MM.1S (cell line): ENCODE measurements around the gene XIRP2.

Source experiments
- DNase-seq: peaks from one replicate; pipeline ENCODE4 v3.0.0-alpha.2; 2015
- H2AFZ ChIP-seq: fragments of 300-600 bp; sonication (generic); 2 replicates; pipeline ENCODE4 v1.6.0; 2016; ENCODE audit warnings: antibody characterized with exemption, low read length
- H3F3A ChIP-seq: fragments of 300-600 bp; sonication (generic); 2 replicates; pipeline ENCODE4 v1.6.1; 2016; ENCODE audit warnings: mild to moderate bottlenecking, antibody characterized with exemption, low read length, moderate library complexity, mixed read lengths; ENCODE audit not compliant: insufficient read depth
- H3K27ac ChIP-seq: fragments of 300-600 bp; sonication (generic); 2 replicates; pipeline ENCODE4 v1.5.1; 2016; ENCODE audit warnings: mild to moderate bottlenecking, low read length
- H3K27me3 ChIP-seq: fragments of 300-600 bp; sonication (generic); replicated peaks from 2 replicates; pipeline ENCODE4 v1.6.0; 2016; ENCODE audit warnings: low read length; ENCODE audit not compliant: insufficient read depth
- H3K36me3 ChIP-seq: fragments of 300-600 bp; sonication (generic); replicated peaks from 2 replicates; pipeline ENCODE4 v1.6.1; 2016; ENCODE audit warnings: mild to moderate bottlenecking, low read length, mixed read lengths; ENCODE audit not compliant: insufficient read depth
- H3K4me1 ChIP-seq: fragments of 300-600 bp; sonication (generic); 2 replicates; pipeline ENCODE4 v1.6.1; 2016; ENCODE audit warnings: low read length, mixed read lengths
- H3K4me2 ChIP-seq: fragments of 300-600 bp; sonication (generic); 2 replicates; pipeline ENCODE4 v1.6.0; 2016; ENCODE audit warnings: low read depth, low read length
- H3K4me3 ChIP-seq: fragments of 300-600 bp; sonication (generic); 2 replicates; pipeline ENCODE4 v1.5.1; 2016; ENCODE audit warnings: low read length, mixed read lengths
- H3K79me2 ChIP-seq: fragments of 300-600 bp; sonication (generic); 2 replicates; pipeline ENCODE4 v1.6.1; 2016; ENCODE audit warnings: mixed run types, low read length, mixed read lengths
- H3K9ac ChIP-seq: fragments of 300-600 bp; sonication (generic); 2 replicates; pipeline ENCODE4 v1.6.1; 2016; ENCODE audit warnings: low read length, mixed read lengths
- H3K9me2 ChIP-seq: fragments of 300-600 bp; sonication (generic); replicated peaks from 2 replicates; pipeline ENCODE4 v1.6.1; 2016; ENCODE audit warnings: mild to moderate bottlenecking, low read length, mixed read lengths; ENCODE audit not compliant: insufficient read depth
- H3K9me3 ChIP-seq: fragments of 300-600 bp; sonication (generic); replicated peaks from 2 replicates; pipeline ENCODE4 v1.6.1; 2016; ENCODE audit warnings: mild to moderate bottlenecking, low read length, mixed read lengths; ENCODE audit not compliant: insufficient read depth
- H4K20me1 ChIP-seq: fragments of 300-600 bp; sonication (generic); 2 replicates; pipeline ENCODE4 v1.6.1; 2016; ENCODE audit warnings: mild to moderate bottlenecking, low read length, moderate library complexity, mixed read lengths; ENCODE audit not compliant: insufficient read depth
- EZH2 ChIP-seq: fragments of 300-600 bp; sonication (generic); optimal IDR thresholded peaks from 2 replicates; pipeline ENCODE3; 2017; ENCODE audit warnings: low read depth, mild to moderate bottlenecking, antibody characterized with exemption, low read length, mixed read lengths
- EZH2phosphoT487 ChIP-seq: fragments of 300-600 bp; sonication (generic); IDR thresholded peaks from 2 replicates; pipeline ENCODE4 v1.6.1; 2018; ENCODE audit warnings: antibody characterized with exemption, low read length
- TF ChIP-seq, protein P1 (sequence below): fragments of 300-600 bp; sonication (generic); IDR thresholded peaks from 2 replicates; pipeline ENCODE4 v1.5.1; 2016; ENCODE audit warnings: antibody characterized with exemption, low read length, mixed read lengths

Gene XIRP2

DNA sequence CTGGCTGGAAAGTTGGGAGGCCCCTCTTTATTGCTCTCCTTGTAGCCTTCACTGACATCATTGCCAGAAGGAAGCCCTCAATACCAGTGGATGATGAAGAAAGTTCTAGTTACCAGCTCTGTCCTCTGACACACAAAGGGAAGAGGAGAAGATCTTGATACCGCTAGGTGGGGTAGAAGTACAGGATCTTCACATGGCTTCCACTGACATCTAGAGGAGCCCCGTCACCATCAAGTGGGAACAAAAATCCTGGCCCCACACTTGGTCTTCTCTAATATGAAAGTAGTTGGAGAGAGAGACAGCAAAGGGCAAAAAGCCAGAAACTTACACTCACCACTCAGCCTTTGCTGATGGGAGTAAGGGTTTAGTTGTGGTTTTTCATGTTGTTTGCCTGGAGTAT is 12.4 kb downstream of the XIRP2 start:
- Histone ChIP-seq H2AFZ (no peak overlapping the region), H3K4me3 (no peak overlapping the region), H3K79me2 (no peaks in the 10 kb centered on the region), H3K9ac (no peak overlapping the region), H3K9me3 (no peaks in the 10 kb centered on the region), H3K27ac (no peak overlapping the region), H3K4me1 (no peaks in the 10 kb centered on the region), H3K27me3 (no peaks in the 10 kb centered on the region), H4K20me1 (no peaks in the 10 kb centered on the region), H3F3A (no peaks in the 10 kb centered on the region), H3K4me2 (no peak overlapping the region), H3K36me3 (no peaks in the 10 kb centered on the region), H3K9me2 (no peaks in the 10 kb centered on the region)
- DNase-seq: no peak
- no peak for TF ChIP-seq EZH2phosphoT487
- TF ChIP-seq EZH2: no peak
- TF ChIP-seq, protein P1, sequence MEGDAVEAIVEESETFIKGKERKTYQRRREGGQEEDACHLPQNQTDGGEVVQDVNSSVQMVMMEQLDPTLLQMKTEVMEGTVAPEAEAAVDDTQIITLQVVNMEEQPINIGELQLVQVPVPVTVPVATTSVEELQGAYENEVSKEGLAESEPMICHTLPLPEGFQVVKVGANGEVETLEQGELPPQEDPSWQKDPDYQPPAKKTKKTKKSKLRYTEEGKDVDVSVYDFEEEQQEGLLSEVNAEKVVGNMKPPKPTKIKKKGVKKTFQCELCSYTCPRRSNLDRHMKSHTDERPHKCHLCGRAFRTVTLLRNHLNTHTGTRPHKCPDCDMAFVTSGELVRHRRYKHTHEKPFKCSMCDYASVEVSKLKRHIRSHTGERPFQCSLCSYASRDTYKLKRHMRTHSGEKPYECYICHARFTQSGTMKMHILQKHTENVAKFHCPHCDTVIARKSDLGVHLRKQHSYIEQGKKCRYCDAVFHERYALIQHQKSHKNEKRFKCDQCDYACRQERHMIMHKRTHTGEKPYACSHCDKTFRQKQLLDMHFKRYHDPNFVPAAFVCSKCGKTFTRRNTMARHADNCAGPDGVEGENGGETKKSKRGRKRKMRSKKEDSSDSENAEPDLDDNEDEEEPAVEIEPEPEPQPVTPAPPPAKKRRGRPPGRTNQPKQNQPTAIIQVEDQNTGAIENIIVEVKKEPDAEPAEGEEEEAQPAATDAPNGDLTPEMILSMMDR: no peak

DNA sequence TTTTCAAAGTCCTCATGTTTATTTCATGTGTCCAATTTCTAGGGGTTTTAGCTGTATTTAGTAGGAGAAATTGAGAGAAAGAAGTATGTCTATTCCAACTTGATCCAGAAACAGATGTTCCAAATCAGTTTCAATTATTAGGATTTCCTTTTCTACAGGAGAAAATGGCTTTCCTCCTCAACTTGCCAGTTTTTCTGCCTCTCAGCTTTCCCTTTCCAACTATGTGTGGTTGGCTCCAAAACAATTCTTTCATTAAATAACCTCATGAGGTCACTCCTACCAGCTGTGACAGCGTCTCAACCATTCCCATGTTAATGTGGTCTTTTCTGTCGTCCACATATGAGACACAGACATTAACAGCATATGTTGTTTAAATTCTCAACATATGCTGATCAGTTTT is 13.1 kb downstream of the XIRP2 start:
- no peak for TF ChIP-seq EZH2
- TF ChIP-seq EZH2phosphoT487: no peak
- TF ChIP-seq, protein P1: no peak
- no peak overlapping the region for H3K4me2 ChIP-seq
- H4K20me1 ChIP-seq: no peaks in the 10 kb centered on the region
- no peak overlapping the region for H3K9ac ChIP-seq
- no peaks in the 10 kb centered on the region for H3K9me3 ChIP-seq
- H2AFZ ChIP-seq: no peak overlapping the region
- H3K36me3 ChIP-seq: no peaks in the 10 kb centered on the region
- DNase-seq: no peak
- H3F3A ChIP-seq: no peaks in the 10 kb centered on the region
- no peak overlapping the region for H3K4me3 ChIP-seq
- no peak overlapping the region for H3K27ac ChIP-seq
- H3K27me3 ChIP-seq: no peaks in the 10 kb centered on the region
- no peaks in the 10 kb centered on the region for H3K79me2 ChIP-seq
- no peaks in the 10 kb centered on the region for H3K4me1 ChIP-seq
- no peaks in the 10 kb centered on the region for H3K9me2 ChIP-seq

DNA sequence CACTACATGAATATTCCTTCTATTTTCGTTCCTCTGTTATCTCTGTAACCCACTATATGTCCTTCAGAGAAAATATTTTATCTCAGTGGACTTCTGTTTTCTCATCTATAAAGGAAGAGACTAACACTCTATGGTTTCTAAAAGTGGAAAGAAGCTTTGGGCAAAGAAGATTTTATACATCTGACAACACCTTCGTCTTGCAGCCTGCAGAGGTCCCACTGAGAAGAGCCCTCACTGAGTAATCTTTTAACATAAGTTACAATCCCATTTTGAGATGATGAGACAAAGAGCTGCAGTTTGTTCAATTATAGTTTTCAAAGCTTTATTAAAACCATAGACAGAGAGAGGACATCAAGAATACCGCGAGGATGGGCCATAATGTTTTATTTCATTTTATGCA is 28.7 kb downstream of the XIRP2 start:
- H3K79me2 ChIP-seq: no peaks in the 10 kb centered on the region
- H3K9me2 ChIP-seq: no peaks in the 10 kb centered on the region
- no peak overlapping the region for H2AFZ ChIP-seq
- no peak overlapping the region for H3K9ac ChIP-seq
- no peaks in the 10 kb centered on the region for H3K27me3 ChIP-seq
- TF ChIP-seq EZH2 (no peak), EZH2phosphoT487 (no peak)
- TF ChIP-seq, protein P1: no peak
- H3K4me2 ChIP-seq: no peak overlapping the region
- no peak overlapping the region for H3K4me3 ChIP-seq
- H3F3A ChIP-seq: no peaks in the 10 kb centered on the region
- no peak overlapping the region for H3K27ac ChIP-seq
- no peaks in the 10 kb centered on the region for H3K36me3 ChIP-seq
- DNase-seq: no peak
- no peaks in the 10 kb centered on the region for H3K9me3 ChIP-seq
- H3K4me1 ChIP-seq: no peaks in the 10 kb centered on the region
- H4K20me1 ChIP-seq: no peaks in the 10 kb centered on the region
